ENCODE data around the gene ATP6V1G3.
"Not testable (repeated sequence)": the region's sequence is repeated elsewhere in the genome, so short reads cannot be mapped to it uniquely, and the experiment has no call there.

ATP6V1G3 gene

DNA sequence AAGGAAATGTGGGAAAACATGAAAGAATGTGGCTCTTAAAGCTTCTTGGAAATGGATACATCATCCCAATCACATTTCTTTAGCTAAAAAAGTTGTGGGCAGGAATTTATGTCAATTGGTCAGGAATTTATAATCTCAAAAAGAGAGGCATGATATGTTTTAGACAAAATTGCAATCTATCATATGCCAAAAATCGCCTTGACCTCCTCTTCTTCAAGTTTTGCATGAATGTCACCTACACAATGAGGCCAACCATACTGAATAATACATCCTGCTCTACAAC, 42.4 kb downstream of the ATP6V1G3 start:
- no peak for DNase-seq (ENCODE audit: extremely low read depth in 1 of 2, low read depth in 1 of 2)

GRCh38 chr1:198497326-198498102, 43.0 kb downstream of the ATP6V1G3 start:
- DNase-seq (ENCODE audit: extremely low read depth in 1 of 2, low read depth in 1 of 2): no peak

DNA sequence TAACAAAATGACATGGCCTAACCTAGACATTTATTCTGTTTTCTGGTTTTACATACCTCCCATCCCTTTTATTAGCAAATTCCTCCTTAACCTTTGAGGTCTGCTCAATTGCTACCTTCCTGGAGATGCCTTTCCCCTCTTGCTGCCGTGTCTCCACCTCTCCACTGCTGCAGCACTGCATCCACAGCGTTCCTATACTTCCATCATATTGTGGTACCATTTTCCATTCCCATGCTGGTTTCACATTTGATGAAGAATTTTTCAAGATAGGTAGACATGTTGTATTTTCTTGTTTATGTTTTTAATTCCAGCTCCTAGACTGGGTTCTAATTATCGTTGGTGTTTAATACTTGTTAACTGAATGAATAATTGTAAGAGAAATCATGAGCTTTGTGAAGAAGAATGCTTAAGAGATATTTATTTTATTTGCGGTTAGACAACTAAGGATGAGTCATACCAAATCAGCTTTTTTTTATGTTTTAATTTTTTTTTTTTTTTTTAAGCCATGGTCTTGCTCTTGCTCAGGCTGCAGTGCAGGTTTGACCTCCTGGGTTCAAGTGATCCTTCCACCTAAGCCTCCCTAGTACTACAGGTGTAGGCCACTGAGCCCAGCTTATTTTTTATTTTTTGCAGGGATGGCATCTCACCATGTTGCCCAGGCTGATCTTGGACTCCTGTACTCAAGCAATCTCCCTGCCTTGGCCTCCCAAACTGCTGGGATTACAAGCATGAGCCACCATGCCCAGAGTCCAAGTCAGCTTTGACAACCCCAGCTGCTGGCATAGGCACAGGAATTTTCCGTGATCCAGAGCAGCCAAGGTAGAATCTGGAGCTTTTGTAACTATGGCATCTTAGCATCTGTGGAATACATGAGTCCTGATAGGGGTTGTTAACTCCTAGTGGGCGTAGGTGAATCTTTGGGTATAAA, 44.0 kb downstream of the ATP6V1G3 start:
- DNase-seq (ENCODE audit: extremely low read depth in 1 of 2, low read depth in 1 of 2): no peak

DNA sequence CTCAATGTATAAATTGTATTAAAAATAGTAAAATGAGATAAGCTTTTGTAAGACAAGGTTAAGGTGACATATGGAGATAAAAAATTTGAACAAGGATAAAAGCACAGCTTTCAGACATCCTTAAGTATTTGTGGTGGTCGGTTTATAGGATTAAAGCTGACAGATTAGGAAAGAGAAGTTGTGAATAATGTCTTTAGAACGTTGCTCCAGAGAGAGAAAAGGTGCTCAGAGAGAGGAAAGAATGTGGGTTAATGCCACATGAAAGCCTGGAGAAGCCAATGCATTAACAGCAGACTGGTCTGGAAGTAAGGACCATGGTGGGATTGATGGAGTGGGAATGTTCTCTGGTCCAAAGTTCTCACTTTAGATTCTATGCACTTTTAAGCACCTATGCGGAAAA, 44.8 kb downstream of the ATP6V1G3 start:
- DNase-seq (ENCODE audit: extremely low read depth in 1 of 2, low read depth in 1 of 2): no peak

DNA sequence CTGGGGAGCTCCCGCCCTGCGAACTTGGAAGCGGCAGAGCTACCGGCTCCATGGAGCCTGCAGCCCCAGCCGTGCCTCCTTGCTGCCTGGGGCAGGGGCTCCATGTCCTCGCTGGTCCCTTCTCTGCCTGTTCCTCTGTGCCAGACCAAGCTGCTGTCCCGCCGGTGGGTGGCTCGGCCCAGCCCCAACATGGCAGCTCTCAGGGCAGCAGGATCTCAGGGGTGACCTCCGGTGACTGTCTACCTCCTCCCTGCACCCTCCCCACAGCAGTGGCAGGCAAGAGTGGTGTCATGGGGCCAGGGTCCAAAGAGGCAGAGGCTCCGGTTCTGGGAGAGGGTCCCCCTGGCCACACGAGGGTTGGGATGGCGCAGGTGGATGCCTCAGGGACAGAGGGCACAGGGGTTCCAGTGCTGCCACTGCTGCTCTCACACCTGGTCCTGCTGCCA, 45.8 kb downstream of the ATP6V1G3 start:
- no peak for DNase-seq (ENCODE audit: extremely low read depth in 1 of 2, low read depth in 1 of 2)

- no peak for DNase-seq (ENCODE audit: extremely low read depth in 1 of 2, low read depth in 1 of 2)
These were observed 46.3 kb downstream of the ATP6V1G3 start for GRCh38 chr1:198494139-198494538.

GRCh38 chr1:198493329-198493728, 47.2 kb downstream of the ATP6V1G3 start:
- no peak for DNase-seq (ENCODE audit: extremely low read depth in 1 of 2, low read depth in 1 of 2)

DNA sequence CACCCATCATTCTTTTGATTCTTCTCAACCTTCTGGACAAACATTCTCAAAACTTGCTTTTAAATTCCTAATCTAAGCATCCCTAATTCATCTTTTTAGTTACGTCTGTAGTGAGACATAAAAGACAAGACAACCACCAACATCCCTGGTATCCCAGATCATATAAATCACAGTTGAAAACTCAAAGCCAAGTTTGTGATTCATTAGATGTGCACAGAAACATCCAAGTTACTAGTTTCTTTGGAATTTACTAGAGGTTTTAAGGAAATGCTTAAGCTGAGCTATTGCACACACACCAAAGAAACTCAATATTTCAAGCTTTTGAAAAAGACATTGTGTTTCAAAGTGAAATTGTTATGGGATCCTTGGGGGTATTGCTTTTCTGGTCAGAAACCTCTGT, 47.6 kb downstream of the ATP6V1G3 start:
- DNase-seq (ENCODE audit: extremely low read depth in 1 of 2, low read depth in 1 of 2): no peak

DNA sequence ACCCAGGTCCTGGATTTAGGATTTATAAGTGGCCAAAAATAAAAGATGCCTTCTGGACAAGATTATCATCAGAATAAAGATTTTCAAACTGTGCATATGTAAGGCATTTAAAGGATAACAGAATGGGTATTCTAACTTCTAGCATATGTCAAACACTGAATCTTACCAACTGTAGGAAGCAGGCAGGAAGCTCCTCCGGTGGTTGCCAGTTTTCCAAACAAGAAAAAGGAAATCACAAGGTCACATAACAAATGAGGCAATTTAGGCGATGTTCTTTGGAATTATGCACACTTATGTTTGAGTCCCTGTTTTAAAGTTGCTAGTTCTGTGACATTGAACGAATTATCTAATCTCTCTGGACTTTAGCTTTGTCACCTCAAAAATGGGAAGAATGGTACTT, 48.9 kb downstream of the ATP6V1G3 start:
- no peak for DNase-seq (ENCODE audit: extremely low read depth in 1 of 2, low read depth in 1 of 2)

DNA sequence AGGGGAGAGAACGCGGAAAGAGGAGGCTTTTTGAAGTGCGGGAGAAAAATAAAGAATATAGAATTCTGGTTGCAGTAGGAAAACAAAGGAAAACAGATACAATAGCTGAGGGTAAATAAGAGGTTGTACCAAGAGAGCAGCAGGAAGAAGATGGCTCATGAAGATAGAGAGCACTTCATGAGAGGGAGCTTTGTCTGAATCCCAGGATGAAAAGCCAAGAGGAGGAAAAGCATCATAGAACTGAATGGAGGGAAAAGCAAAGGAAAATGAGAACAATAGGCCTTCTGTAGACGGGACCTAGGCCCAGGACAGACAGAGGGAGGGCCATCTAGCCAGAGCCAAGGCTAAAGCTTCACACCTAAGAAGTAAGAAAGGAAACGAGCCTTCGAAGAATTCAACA, 49.5 kb downstream of the ATP6V1G3 start:
- no peak for DNase-seq (ENCODE audit: extremely low read depth in 1 of 2, low read depth in 1 of 2)

DNA sequence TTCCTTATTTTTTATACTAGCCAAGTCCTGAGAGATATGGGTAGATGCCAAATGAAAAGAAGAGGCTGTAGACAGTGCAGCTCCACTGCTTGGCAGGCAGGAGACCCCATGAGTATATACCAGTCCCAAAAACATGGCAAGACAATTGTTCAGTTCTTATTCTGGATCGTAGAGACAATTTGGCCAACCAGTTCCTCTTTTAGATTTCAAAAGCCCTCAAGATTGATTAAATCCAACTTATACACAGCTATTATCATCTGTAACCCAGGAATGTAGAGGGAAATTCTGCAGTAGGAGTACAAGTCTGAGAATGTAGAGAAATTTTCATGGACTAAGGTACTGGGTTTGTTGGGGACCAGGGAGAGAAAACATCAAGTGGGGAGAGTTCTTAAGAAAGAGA, 50.3 kb downstream of the ATP6V1G3 start:
- DNase-seq (ENCODE audit: extremely low read depth in 1 of 2, low read depth in 1 of 2): no peak

DNA sequence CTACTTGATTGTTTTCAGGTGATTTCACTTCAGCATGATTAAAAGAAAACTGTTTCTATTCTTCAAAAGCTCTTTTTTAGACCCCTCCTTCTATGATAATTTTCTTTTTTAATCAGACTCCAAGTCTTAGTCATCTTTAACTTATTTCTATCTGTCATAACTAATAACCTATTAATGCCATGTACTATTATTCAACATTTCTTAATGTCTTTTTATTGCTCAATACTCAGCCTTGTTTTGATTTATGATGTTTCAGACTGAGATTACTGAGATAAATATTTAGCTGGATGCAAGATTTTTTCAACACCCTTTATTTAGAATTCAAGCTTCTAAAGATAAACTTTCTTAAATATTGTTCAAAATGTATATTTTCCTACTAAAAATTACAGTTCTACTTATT, 53.6 kb downstream of the ATP6V1G3 start:
- DNase-seq (ENCODE audit: extremely low read depth in 1 of 2, low read depth in 1 of 2): no peak

- no peak for DNase-seq (ENCODE audit: extremely low read depth in 1 of 2, low read depth in 1 of 2)
These were observed 56.8 kb downstream of the ATP6V1G3 start for GRCh38 chr1:198483645-198484044.

DNA sequence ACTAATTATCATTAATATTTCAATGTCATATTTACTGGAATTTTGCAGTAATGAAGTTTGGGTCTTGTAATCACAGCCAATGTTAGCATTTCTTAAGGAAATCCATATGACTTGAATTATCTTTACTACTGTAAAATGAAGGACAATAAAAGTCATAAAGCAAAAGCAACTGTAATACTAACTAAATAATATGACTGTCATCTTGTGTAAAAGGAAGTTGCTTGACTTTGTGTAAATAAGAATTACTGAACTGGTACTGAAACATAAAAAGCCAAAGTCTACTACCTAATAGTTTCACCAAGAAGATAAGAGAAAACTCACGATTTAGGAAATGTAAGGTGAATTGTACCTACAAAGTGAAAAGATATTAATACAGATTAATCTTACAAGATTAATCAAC, 57.5 kb downstream of the ATP6V1G3 start:
- no peak for DNase-seq (ENCODE audit: extremely low read depth in 1 of 2, low read depth in 1 of 2)

GRCh38 chr1:198481661-198482060, 58.8 kb downstream of the ATP6V1G3 start:
- DNase-seq (ENCODE audit: extremely low read depth in 1 of 2, low read depth in 1 of 2): no peak

DNA sequence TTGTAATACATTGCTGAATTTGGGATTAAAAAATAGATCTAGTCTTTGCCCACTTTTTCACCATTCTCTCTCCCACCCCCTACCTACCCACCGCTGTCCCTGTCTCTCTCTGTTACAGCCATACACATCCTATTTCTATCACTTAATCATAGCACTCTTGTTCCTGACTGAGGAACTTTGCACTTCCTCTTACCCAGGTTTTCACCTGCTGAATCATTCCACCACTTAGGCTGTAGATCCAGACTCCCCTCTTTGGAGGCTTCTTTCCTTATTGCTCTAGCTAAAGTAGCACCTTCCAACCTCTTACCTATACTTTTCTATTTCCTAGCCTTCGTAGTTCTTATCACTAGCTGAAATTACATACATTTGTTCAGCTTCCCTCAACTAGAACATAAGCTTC, 59.6 kb downstream of the ATP6V1G3 start:
- DNase-seq (ENCODE audit: extremely low read depth in 1 of 2, low read depth in 1 of 2): no peak

GRCh38 chr1:198477354-198477753, 63.1 kb downstream of the ATP6V1G3 start:
- DNase-seq (ENCODE audit: extremely low read depth in 1 of 2, low read depth in 1 of 2): not testable (repeated sequence)
